Keratinocyte (primary cell): ENCODE measurements around the gene ACACA. TPM values are rescaled to one million over a fixed set of nuclear protein-coding genes. Genes with fewer than 3 reads are reported as not detected.

Source experiments
- DNase-seq: peaks from one replicate; pipeline ENCODE4 v3.0.0-alpha.2; 2011; ENCODE audit warnings: low read depth, missing footprints, low spot score
- FAIRE-seq: peaks from 2 replicates; lab custom pipeline; 2011; peaks lifted over from hg19 to GRCh38; lab: Jason Lieb, UNC
- H2AFZ ChIP-seq: 2 replicates; pipeline ENCODE4 v1.6.0; 2012; ENCODE audit warnings: low read length, control low read depth, inconsistent platforms; ENCODE audit not compliant: control insufficient read depth
- H3K27ac ChIP-seq: 2 replicates; pipeline ENCODE4 v1.5.1; 2011; ENCODE audit warnings: low read length; ENCODE audit not compliant: control insufficient read depth, insufficient read depth
- H3K27me3 ChIP-seq: 3 replicates; pipeline ENCODE4 v1.6.0; 2011; ENCODE audit warnings: low read length; ENCODE audit not compliant: control insufficient read depth, insufficient read depth; ENCODE audit errors: extremely low read depth
- H3K36me3 ChIP-seq, 2 experiments: 2 replicates in 1 of 2; 3 replicates in 1 of 2; pipeline ENCODE4 v1.5.1; 2011; ENCODE audit warnings: low read length in 2 of 2, mild to moderate bottlenecking in 1 of 2; ENCODE audit not compliant: control insufficient read depth in 2 of 2, insufficient read depth in 2 of 2; ENCODE audit errors: extremely low read depth in 1 of 2
- H3K4me1 ChIP-seq: 3 replicates; pipeline ENCODE4 v1.5.1; 2011; ENCODE audit warnings: low read length; ENCODE audit not compliant: control insufficient read depth, insufficient read depth; ENCODE audit errors: extremely low read depth
- H3K4me2 ChIP-seq: 3 replicates; pipeline ENCODE4 v1.6.0; 2011; ENCODE audit warnings: low read depth, low read length; ENCODE audit not compliant: control insufficient read depth, insufficient read depth; ENCODE audit errors: extremely low read depth
- H3K4me3 ChIP-seq, 3 experiments: fragments of 200-600 bp in 1 of 3; sonication (generic) in 1 of 3; 2 replicates in 2 of 3; 3 replicates in 1 of 3; pipeline ENCODE4 v1.5.1; 2011 to 2016; ENCODE audit warnings: low read length in 3 of 3, mild to moderate bottlenecking in 3 of 3, control low read depth in 2 of 3, inconsistent platforms in 1 of 3, low read depth in 1 of 3, mixed read lengths in 1 of 3, mixed run types in 1 of 3, moderate library complexity in 1 of 3; ENCODE audit not compliant: control insufficient read depth in 2 of 3, insufficient read depth in 2 of 3; ENCODE audit errors: extremely low read depth in 1 of 3
- H3K79me2 ChIP-seq: 2 replicates; pipeline ENCODE4 v1.6.0; 2012; ENCODE audit warnings: low read length; ENCODE audit not compliant: control insufficient read depth, insufficient read depth
- H3K9ac ChIP-seq: 3 replicates; pipeline ENCODE4 v1.6.0; 2011; ENCODE audit warnings: low read length; ENCODE audit not compliant: control insufficient read depth, insufficient read depth; ENCODE audit errors: extremely low read depth
- H3K9me1 ChIP-seq: 3 replicates; pipeline ENCODE4 v1.6.0; 2011; ENCODE audit warnings: low read length; ENCODE audit not compliant: control insufficient read depth, insufficient read depth; ENCODE audit errors: extremely low read depth
- H3K9me3 ChIP-seq: 2 replicates; pipeline ENCODE4 v1.5.1; 2012; ENCODE audit warnings: low read depth, low read length; ENCODE audit not compliant: control insufficient read depth
- H4K20me1 ChIP-seq: 3 replicates; pipeline ENCODE4 v1.6.0; 2011; ENCODE audit warnings: low read length; ENCODE audit not compliant: control insufficient read depth, insufficient read depth; ENCODE audit errors: extremely low read depth
- CTCF ChIP-seq, 3 experiments: IDR thresholded peaks in 1 of 3; conservative IDR thresholded peaks in 1 of 3; optimal IDR thresholded peaks in 1 of 3; 2 replicates in 2 of 3; 3 replicates in 1 of 3; pipeline versions ENCODE3 to v1.5.1; 2011; ENCODE audit warnings: low read length in 3 of 3, mild to moderate bottlenecking in 3 of 3, moderate library complexity in 2 of 3, control low read depth in 1 of 3, inconsistent platforms in 1 of 3; ENCODE audit not compliant: insufficient read depth in 2 of 3; ENCODE audit errors: extremely low read depth in 1 of 3
- EZH2 ChIP-seq: IDR thresholded peaks from one replicate; pipeline ENCODE4 v1.6.1; 2012; ENCODE audit warnings: inconsistent platforms, mild to moderate bottlenecking, low read length, moderate library complexity
- dilution Hi-C: fragments of 300-500 bp; cut with MboI; formaldehyde crosslinking; loops from one replicate; pipeline ENCODE4 v1.7.0; 2020; ENCODE audit warnings: low sequenced_read_pairs; ENCODE audit not compliant: extremely low pct_ligation_motif_present
- polyA plus RNA-seq, 5 experiments: library from polyadenylated mRNA; depleted of rRNA in 3 of 5; stranded (reverse) in 3 of 5; stranded (forward) in 1 of 5; unstranded in 1 of 5; fragments of >200 nt; gene quantifications; 1 replicate in 1 of 5; 2 replicates in 3 of 5; 3 replicates in 1 of 5; pipeline versions ENCODE4 v1.2.1 to v1.2.3, GENCODE V29; 2011 to 2012; ENCODE audit warnings: missing spikeins in 2 of 5, low read depth in 1 of 5, low replicate concordance in 1 of 5

Gene ACACA
- polyA plus RNA-seq, 1 donor (not counting 4 experiments of a cell fraction or from before 2014, with no cell fraction given), result 85.8 TPM

GRCh38 chr17:37082311-37082860, 324.2 kb downstream of the ACACA start:
- Histone ChIP-seq H3K4me1 (no peaks in the 10 kb centered on the region), H3K4me3 (no peak overlapping the region), H3K9ac (no peak overlapping the region), H3K9me1 (no peaks in the 10 kb centered on the region), H3K27ac (no peak overlapping the region), H3K4me2 (no peak overlapping the region), H3K27me3 (no peaks in the 10 kb centered on the region), H4K20me1 (no peaks in the 10 kb centered on the region), H3K79me2 (no peaks in the 10 kb centered on the region), H3K36me3 (peaks cover 21 to 24% of the 10 kb centered on the region in 2 experiments), H2AFZ (no peak overlapping the region), H3K9me3 (no peaks in the 10 kb centered on the region)
- DNase-seq (no peak), FAIRE-seq (no peak)
- dilution Hi-C loops, result no loop called here
- no peak for TF ChIP-seq EZH2
- TF ChIP-seq CTCF (optimal IDR thresholded peaks at IDR 0.05 in 1 of 3, IDR thresholded peaks at IDR 0.05 in 1 of 3, conservative IDR thresholded peaks at IDR 0.05 in 1 of 3; ENCODE audit: extremely low read depth in 1 of 3, insufficient read depth in 2 of 3, low read length in 3 of 3), result no peak

- Histone ChIP-seq H3K4me1 (no peaks in the 10 kb centered on the region), H3K27me3 (no peaks in the 10 kb centered on the region), H3K79me2 (no peaks in the 10 kb centered on the region), H2AFZ (no peak overlapping the region), H3K4me3 (no peak overlapping the region), H3K9ac (no peak overlapping the region), H4K20me1 (no peaks in the 10 kb centered on the region), H3K36me3 (peaks cover 10 to 13% of the 10 kb centered on the region in 2 experiments), H3K4me2 (no peak overlapping the region), H3K9me3 (no peaks in the 10 kb centered on the region), H3K9me1 (no peaks in the 10 kb centered on the region), H3K27ac (no peak overlapping the region)
- dilution Hi-C loops, result no loop called here
- TF ChIP-seq CTCF (optimal IDR thresholded peaks at IDR 0.05 in 1 of 3, IDR thresholded peaks at IDR 0.05 in 1 of 3, conservative IDR thresholded peaks at IDR 0.05 in 1 of 3; ENCODE audit: extremely low read depth in 1 of 3, insufficient read depth in 2 of 3, low read length in 3 of 3) (no peak), EZH2 (no peak)
- FAIRE-seq (no peak), DNase-seq (no peak)
These were observed 325.3 kb downstream of the ACACA start for GRCh38 chr17:37081287-37081686.
